Activated CD4-positive, alpha-beta T cell treated with anti-CD3 and anti-CD28 coated beads, Interleukin-2, amount 50 U/mL, for 1 hour (primary cell): ENCODE measurements around the gene PTPRG.
"Not testable (repeated sequence)": the region's sequence is repeated elsewhere in the genome, so short reads cannot be mapped to it uniquely, and the experiment has no call there.

Source experiments
- DNase-seq: peaks from one replicate; pipeline ENCODE4 v3.0.0-alpha.2; 2020

Gene PTPRG

DNA sequence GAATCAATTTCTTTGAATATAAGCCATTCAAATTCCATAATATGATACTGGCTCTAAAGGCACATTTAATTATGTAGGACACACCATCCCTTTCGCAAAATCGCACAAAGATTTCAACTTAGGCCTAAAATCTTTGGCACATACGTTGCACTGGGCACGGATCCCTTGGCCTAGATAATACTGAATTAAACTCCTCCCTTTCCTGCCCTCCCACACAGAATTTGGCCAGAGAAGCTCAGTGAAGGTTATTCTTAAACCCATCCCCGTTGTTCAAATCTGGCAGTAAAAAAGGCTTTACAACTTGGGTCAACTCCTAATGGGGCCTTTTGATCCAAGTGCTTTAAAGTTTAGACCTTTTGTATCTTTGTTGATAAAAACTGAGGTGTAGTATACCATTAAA, 247.2 kb downstream of the PTPRG start:
- no peak for DNase-seq

DNA sequence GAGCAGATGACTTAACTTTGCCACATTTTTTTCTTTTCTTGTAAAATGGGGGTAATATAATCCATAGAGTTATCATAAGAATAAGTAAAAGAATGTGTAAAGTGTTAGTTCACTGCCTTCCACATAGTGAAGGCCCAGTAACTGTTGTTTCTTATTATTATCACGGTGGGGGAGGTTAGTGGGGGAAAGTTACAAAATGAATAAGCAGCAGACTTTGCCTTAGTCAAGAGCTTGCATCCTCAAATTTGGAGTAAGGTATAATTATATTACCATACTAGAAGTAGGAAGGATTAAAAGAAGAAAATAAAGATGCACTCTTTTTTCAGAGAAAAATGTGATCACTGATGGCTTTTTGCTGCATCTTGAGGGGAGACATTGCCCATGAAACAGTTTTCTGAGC, 247.6 kb downstream of the PTPRG start:
- no peak for DNase-seq

DNA sequence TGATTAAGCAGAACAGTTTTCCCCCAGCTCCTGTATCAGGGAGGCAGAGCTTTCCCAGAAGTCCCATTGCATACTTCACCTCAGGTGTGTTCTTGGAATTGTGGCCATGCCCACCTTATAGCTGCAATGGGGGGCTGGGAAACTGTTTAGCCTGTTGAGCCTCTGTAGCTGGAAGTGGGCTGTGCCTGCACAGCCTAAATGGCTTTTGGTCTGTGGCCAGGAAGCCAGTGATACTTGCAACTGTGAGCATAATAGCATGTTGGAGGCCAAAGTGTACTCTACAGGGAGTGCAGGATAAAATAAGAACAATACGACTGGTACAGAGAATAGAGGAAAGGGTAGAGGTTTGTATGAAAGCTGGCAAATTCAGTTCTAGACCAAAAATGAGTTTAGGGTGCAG, 248.5 kb downstream of the PTPRG start:
- DNase-seq, result no peak

DNA sequence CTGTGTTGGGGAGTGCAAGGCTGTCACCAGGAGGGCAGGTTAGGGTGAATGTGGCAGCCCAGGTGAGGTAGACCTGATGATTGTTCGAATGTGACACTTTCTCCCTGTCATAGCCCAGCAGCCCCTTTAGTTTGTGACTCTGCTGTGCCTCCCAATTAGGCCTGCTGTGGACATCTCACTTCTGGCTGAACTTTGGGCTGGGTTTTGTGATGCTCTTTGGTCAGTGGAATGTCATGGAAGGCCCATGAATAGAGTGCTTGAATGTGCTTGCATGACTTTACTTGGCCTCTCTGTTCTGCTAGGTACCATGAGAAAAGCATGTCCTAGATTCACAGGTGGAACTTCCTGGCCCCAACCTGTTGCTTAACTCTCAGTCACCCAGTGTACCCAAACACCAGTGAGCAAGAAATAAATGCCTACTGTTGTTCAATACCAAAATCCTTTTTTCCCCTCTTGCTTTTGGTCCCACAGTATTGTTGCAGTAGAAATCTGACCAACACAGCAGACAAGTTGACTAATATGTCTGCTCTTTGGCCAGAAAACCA, 249.7 kb downstream of the PTPRG start:
- DNase-seq, result no peak

DNA sequence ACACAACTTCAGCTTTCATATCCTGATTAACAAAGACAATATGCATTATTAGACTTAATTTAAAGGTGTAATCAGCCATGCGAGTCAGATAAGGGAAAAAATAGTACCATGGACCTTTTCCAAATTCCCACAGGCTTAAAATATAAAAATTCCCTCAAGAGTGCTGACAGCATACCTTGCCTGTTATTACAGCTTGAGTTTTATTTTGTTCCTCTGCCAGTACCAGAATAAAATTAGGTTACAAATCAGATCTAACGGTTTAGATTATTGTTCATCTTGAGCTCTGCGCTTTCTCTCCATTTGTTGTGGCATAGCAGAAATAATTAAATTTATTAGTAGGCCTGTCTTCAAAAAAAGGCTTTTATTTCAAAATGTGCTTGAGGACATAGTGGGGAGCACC, 250.3 kb downstream of the PTPRG start:
- DNase-seq, result no peak

DNA sequence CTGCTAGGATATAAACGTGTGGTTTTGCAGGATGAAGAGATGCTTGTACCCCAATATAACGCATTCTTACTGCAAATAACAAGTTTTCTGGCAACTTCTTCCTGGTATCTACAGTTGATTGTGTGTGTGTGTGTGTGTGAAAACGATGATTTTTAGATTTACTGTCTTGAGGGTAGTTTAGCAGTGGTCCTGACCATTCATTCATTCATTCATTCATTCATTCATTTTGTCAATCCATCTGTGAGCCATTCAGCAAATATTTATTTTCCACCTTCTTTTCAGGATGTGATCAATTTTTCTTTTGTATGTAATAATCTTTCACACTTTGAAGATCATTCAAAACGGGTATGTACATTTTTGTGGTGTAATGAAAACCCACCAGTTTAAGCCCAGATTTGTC, 250.7 kb downstream of the PTPRG start:
- no peak for DNase-seq

DNA sequence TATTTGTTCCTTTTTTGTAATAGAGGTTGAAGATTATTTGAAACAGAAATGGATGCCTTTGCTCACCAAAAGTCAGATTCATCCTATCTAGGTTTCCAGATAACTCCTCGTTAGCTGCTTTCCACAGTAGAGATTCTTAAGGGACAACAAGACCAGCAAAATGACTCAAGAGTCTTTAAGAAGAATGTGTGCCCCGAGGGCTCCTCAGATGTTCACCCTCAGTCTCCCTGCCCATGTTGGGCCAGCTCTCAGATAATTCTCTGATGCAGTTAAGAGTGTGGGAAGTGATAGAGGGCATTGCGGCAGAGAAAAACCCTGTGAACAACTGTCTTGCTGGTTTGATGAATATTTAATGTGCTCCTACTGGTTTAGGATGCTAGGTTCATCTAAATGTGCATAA, 251.1 kb downstream of the PTPRG start:
- DNase-seq, result no peak

DNA sequence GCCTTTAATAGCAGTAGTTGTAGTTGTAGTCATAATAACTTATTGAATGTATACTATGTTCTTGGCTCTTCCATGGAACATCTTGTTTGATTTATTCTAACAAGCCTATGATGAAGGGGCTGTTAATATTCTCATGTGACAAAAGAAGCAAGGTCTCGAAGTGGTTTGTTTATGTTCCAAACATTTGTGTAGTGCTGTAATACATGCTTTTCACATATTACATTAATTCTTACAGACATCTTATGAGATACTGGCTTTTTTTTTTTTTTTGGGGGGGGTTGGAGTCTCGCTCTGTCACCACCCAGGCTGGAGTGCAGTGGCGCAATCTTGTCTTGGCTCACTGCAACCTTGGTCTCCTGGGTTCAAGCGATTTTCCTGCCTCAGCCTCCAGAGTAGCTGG, 252.3 kb downstream of the PTPRG start:
- no peak for DNase-seq

DNA sequence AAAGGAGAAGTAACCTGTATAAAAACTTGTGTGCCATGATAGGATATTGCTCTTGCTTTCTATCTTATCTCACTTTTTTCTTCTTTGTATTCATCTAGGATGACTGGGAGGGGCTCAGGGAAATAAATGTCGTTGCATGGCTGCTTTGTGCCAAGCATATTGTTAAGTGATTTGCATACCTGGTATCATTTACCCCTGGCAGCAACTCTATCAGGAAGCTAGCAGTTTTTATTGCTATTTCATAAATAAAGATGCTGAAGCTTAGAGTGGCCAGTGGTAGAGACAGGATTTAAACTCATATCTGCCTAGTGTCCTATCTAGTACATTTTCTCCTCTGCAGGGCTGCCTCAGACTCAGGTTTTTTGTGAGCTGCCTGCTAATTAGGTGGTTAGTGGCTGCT, 253.3 kb downstream of the PTPRG start:
- DNase-seq, result no peak

DNA sequence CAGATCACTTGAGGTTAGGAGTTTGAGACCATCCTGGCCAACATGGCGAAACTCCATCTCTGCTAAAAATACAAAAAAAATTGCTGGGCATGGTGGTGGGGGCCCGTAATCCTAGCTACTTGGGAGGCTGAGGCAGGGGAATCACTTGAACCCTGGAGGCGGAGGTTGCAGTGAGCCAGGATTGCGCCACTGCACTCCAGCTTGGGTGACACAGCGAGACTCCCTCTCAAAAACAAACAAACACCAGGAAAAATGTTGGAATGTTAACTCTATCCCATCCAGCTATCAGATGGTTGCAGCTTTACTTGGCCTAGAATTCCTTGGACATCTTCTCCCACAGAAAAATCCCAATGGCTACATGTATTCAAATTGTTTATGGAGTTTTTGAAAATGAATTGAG, 254.9 kb downstream of the PTPRG start:
- not testable (repeated sequence) for DNase-seq

DNA sequence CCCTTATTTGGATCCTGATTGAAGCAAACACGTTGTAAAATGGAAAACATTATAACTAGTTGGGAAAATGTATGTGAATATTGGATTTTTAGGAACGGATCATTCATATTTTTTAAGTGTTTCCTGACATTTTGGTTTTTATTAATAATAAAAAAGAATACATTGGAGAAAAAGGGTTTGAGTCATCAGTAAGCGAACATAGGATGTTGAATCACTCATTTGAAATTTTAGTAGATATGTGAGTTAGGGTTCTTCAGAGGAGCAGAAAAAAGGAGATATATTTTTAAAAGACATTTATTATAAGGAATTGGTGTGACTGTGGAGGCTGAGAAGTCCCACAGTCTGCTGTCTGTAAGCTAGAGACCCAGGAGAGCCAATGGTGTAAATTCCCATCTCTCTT, 258.5 kb downstream of the PTPRG start:
- DNase-seq, result no peak

DNA sequence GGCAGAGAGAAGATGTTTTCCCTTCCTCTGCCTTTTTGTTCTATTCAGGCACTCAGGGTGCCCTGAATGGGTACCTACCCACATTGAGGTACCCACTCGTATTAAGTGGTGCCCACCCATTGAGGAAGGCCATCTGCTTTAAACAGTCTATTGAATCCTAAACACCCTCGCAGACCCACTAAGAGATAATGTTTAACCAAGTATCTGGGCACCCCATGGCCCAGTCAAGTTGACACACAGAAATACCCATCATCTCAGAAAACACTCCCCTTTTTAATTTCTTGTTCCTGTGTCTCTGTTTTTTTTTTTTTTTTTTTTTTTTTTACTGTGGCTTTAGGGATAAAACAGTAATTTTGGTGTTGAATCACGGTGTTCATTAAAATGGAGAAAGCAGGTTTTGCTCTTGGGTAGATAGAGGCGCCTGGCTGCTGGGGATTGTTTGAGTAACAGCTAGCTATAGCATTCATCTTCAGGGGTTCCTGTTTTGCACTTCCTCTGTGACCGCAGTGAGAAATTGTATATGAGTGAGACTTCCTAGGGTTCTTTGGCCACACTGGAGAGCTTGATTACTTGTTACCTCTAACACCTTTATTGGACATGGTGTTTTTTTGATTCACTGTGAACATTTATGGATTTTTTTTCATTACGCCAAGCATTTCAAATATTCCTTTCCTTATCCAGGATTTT, 259.1 kb downstream of the PTPRG start:
- no peak for DNase-seq

DNA sequence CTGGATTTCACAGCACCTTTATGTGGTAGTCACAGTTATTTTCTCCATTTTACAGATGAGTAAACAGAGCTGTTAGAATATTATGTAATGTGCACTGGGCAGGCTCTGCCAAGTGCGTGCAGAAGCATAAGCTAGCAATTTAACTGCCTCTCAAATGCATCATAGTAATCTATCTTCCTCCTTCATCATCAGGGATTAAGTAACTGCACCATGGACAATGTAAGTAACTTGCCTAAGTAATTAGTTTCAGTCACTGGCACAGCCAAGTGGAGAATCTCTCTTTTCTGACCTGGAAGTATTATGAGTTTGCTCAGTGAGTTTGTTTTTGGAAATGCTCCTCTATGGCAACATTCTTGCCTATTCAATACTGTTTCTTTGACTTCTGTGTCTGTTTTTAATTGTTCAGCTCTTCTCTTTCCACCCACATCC, 260.5 kb downstream of the PTPRG start:
- DNase-seq, result no peak

DNA sequence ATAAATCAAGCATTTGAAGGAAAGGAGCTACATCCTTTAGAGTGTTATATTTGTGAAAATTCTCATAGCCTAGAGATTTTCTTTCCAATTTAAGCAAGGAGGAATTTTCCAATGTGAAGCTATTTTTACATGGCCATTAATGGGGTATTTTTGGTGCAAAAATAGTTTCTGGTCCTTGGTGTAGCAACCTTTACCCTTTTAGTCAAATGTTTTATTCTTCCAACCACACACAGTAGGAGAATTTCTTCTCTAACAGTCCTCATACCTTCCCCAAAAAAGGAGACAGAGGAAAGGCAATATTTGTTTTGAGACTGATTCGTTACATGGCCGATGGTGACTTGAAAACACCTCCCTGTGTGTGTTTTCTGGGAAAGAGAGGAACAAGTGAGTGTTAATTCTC, 261.2 kb downstream of the PTPRG start:
- no peak for DNase-seq

DNA sequence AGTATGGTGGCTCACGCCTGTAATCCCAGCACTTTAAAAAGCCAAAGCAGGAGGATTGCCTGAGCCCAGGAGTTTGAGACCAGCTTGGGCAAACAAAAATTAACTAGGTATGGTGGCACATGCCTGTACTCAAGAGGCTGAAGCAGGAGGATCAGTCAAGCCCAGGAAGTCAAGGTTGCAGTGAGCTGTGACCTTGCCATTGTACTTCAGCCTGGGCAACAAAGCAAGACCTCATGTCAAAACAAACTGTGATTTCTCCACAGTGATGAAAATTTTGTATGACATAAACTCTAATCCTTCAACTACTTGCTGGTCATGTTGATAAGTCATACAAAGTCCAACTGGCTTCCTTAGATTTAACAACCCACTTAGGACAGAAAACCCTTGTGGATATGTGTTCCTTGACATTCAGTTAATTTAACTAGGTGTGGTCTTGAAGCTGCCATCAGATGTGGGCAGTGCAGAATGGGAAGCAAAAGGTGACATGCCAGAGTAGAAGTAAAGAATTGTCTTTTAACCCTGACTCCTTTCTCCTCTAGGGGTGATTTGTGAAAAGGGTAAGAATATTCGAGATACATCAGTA, 263.3 kb downstream of the PTPRG start:
- no peak for DNase-seq

DNA sequence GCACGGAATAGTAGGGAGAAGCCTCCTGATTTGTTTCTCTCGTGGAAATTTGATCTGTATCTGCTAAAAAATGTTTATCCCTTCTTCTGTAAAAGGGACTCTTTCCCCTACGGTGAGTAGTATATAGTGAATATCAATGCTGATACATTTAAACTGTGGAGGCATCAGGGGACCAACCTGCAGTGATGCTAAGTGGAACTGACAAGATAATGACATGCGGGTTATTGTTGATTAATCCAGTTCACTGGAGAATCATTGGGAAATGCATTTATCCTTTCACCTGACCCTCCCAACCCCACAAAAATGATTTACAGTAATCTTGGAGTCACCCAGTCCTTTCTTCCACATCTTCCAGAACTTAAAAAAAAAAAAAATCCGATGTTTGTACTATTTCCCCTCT, 264.8 kb downstream of the PTPRG start:
- DNase-seq, result no peak

DNA sequence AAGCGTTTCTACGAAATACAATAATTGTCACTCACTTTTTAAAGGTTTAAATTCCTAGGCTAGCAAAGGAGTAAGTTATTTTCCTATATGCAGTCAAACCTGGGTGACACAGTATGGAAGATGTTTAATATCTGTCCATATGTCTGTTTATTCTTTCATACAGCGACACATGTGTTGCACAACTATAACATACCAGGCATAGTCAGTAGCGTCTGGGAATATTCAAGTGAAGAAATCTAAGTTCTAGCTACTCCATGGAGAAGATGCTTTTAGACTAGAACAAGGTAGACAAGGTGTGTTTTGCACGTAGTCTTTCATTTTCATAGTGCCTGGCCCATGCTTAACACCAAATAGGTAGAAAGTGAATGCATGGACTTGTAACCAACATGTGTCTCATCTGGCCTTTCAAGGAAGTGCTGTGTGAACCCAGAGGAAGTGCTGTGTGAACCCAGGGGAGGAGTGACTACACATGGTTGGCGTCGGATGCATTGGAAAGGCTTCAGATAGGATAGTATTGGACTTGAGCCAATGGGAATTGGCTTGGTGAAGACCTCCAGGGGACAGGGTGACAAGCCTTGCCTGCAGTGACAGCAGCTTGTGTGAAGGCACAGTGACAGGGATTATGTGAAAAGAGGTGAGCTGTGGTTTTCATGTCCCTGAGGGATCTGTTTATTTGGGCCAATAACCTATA, 267.0 kb downstream of the PTPRG start:
- no peak for DNase-seq

DNA sequence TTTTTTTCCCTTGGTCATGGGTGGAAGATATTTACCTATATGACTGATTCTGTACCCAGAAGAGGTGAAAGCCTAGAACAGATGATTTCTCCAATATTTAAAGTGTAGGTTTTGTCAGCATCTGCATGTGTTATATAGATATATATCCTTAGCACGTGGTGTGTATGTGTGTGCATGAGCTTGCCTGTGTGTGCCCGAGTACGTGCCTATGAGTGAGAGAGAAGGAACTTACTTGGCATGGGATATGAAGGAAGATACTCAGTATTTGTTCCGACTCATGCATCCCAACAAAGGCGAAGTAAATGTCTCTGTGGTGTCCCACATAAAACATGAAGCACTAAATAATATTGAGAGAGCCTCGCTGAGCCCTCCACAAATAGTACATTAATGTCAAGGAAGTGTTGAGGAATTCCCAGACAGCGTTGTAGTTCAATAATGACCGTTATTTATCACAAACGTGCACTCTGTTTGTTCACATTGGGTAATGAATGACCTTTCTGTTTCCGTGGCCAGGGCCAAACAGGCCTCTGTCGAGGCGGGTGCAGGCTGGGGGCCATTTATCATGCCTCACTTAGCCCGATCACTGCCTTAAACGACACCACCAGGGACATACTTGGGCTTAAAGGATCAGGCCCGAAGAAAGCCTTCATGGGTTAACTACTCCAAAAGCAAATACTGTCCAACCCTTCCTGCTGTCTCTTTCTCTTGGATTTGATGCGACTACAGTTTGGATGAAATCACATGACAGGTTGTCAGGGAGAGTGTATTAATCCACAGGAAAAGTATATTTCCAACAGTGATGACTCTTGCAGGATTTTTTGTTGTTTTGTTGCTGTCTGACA, 267.7 kb downstream of the PTPRG start:
- no peak for DNase-seq

DNA sequence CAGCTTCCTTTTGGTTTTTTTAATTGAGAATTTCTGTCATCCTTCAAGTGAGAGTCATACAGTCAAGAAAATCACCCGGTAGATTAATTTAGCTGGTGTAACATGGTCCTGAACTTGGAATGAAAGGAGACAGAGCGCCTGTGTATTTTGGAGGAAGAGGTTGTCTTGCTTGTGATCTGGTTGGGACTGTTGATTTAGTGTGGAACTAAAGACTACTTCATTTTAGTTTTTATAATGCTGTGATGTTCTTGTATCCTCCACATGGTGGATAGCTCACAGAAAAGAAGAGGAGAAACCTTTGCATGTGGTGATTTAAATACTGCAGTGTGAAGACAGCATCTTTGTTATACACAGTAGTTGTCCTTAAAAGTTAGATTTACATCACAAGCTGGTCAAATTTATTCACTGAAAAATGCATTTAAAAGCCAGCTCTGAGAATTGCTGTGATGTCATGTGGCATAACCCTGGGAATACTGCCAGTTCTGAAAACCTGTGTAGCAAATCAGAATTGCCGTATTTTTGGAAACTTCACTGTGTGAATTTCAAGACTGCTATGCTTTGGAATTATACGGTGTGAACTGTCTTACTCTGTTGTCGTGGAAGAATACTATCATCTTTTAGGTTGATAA, 268.5 kb downstream of the PTPRG start:
- DNase-seq, result no peak

DNA sequence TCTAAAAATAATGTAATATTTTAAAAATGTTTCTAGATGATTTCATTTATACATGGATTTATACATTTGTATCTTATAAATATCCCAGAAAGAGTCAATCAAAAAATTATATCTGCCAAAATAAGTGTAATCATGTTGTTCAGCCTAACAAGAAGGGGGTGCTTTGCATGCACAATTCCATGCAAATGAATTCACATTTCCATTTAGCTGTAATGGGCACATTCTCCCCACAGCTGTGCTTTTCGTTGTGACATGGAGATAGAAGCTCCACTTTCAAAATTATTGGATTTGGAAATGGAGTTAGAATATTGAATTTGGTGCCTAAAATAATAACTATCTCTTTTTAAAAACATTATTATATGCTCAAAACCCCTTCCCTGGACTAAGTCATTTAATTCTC, 270.6 kb downstream of the PTPRG start:
- DNase-seq, result no peak

DNA sequence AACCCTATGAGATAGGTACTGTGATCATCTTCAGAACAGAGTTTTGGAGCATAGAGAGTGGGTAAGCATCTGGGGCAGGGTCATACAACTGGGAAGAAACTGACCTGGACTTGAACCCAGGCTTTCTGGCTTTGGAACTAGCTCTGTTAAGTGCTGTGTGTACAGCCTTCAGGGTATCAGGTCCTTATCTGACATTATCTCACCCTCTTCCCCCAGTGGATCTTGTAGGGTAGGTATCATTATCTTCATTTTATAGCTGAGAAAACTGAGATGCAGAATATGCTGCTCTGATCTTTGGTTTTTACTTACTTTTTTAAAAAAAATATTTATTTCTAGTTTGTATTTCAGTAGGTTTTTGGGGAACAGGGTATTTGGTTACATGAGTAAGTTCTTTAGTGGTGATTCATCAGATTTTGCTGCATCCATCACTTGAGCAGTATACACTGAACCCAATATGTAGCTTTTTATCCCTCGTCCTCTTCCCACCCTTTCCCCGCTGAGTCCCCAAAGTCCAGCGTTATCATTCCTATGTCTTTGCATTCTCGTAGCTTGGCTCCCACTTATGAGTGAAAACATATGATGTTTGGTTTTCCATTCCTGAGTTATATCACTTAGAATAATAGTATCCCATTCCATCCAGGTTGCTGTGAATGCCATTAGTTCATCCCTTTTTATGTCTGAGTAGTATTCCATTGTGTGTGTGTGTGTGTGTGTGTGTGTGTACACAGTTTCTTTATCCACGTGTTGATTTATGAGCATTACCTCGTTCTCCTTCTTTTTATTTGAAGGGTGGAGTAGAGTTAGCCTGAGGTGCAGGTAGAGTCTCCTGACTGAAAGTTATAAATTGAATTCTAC, 271.2 kb downstream of the PTPRG start:
- no peak for DNase-seq

DNA sequence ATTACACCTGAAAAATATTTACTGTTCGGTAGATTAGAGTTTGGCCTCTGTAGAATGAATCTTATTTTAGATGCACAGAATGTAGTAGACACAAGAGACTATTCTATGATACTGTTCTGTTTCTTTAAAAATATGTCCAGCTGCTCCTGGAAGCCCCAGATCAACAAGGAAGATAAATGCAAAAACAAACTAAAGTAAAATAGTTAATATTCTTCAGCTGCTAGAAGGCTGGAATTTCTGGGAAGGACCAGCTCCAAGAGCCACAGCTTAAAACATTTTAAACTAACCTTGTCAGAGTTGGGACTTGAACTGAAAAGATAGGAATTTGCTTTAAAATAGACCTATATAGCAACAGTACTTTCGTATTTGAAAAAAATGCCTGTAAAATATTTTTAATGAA, 277.9 kb downstream of the PTPRG start:
- DNase-seq, result no peak
